ENCODE results near the gene CARMIL1.

DNA sequence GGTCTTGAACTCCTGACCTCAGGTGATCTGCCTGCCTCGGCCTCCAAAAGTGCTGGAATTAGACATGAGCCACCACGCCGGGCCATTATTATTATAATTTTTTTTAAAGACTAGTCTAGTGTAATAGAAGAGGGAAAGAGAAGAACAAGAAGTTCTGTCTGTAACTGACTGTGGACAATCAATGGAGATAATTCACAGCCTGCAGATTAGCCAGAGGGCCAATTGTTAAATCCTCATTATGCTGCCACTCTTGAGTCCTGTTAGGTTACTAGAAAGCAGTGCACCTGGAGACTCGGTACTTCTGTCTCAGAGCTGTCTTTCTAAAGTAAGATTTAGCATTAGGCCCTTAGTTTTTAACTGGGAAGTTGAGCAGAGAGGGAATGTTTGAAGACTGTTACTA is 37.5 kb downstream of the CARMIL1 start:
- TF ChIP-seq POLR2A (IDR thresholded peaks at IDR 0.05; ENCODE audit: low read length) (no peak), GATA1 (IDR thresholded peaks at IDR 0.05; ENCODE audit: low read depth, low read length) (no peak)
